HL-60 (cell line): ENCODE measurements around the gene MRPS25.

Experiments used
- DNase-seq, 2 experiments: peaks; one replicate each; pipeline ENCODE4 v3.0.0-alpha.2; 2010 to 2020; ENCODE audit warnings: low read depth in 1 of 2, low spot score in 1 of 2
- H3K27ac ChIP-seq: fragments of 250-450 bp; sonication (Bioruptor Pico); replicated peaks from 2 replicates; pipeline ENCODE4 v1.5.1; 2020; ENCODE audit warnings: mild to moderate bottlenecking, moderate library complexity
- H3K27me3 ChIP-seq: fragments of 250-450 bp; sonication (Bioruptor Pico); 2 replicates; pipeline ENCODE4 v1.5.1; 2021; ENCODE audit warnings: mild to moderate bottlenecking, moderate library complexity; ENCODE audit not compliant: insufficient read depth, poor library complexity, severe bottlenecking
- H3K4me3 ChIP-seq: replicated peaks from 2 replicates; pipeline ENCODE4 v1.5.1; 2011; ENCODE audit warnings: mild to moderate bottlenecking, control low read depth, low read length; ENCODE audit not compliant: insufficient read depth
- GABPA ChIP-seq: IDR thresholded peaks from 2 replicates; pipeline ENCODE4 v1.6.1; 2012; ENCODE audit warnings: low read depth
- POLR2AphosphoS5 ChIP-seq: IDR thresholded peaks from 2 replicates; pipeline ENCODE4 v1.6.1; 2012; ENCODE audit warnings: low read depth
- SPI1 ChIP-seq: IDR thresholded peaks from 2 replicates; pipeline ENCODE4 v1.6.1; 2012; ENCODE audit warnings: low read depth, mild to moderate bottlenecking, borderline replicate concordance
- TF ChIP-seq, protein P1 (sequence below): IDR thresholded peaks from one replicate; pipeline ENCODE4 v1.5.1; 2011; ENCODE audit warnings: low read length, control low read depth, inconsistent platforms; ENCODE audit not compliant: insufficient read depth
- TF ChIP-seq, protein P2 (sequence below): IDR thresholded peaks from 2 replicates; pipeline ENCODE4 v1.6.1; 2012; ENCODE audit warnings: low read depth; ENCODE audit not compliant: insufficient replicate concordance

MRPS25 gene

DNA sequence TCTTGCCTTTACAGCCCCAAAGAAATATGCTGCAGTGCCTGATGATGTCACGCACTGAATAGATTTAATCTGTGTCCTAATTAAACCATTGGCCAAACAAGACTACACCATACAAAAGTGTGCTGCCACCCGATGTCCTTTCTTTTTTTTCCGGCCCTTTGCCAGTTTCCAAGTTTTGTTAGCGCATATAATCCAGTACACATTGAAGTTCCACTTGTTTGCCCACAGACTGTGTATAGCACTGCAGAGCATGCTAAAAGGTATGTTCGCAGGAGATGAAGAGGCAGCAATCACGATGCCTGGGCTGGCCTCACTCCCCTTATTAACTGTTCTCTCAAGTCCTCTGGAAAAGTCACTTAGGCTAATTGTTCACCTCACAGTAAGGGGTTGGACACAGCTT lies 26.8 kb downstream of the MRPS25 start:
- TF ChIP-seq GABPA (no peak), SPI1 (no peak), POLR2AphosphoS5 (no peak)
- Histone ChIP-seq H3K27me3 (no peaks in the 10 kb centered on the region), H3K4me3 (no peak overlapping the region), H3K27ac (no peak overlapping the region)
- DNase-seq: no peak

DNA sequence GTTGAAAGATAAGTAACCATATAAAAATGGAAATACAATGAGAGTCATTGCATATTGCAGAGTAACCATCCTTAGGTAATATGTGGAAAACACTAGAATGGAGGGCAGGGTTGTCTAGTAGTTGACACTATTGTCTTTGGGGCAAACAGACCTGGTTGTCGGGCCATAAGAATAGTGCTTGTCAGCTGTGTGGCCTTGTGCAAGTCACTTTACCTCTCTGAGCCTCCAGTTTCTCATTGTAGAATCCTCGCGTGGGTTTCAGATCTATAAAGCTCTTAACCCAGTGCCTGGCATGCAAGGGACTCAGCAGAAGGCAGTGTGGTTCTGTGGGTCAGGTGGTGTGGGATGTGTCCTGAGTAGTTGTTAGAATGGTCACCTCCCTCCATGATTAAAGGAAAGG lies 32.0 kb downstream of the MRPS25 start:
- TF ChIP-seq GABPA (no peak), SPI1 (no peak), POLR2AphosphoS5 (no peak)
- TF ChIP-seq, protein P1, sequence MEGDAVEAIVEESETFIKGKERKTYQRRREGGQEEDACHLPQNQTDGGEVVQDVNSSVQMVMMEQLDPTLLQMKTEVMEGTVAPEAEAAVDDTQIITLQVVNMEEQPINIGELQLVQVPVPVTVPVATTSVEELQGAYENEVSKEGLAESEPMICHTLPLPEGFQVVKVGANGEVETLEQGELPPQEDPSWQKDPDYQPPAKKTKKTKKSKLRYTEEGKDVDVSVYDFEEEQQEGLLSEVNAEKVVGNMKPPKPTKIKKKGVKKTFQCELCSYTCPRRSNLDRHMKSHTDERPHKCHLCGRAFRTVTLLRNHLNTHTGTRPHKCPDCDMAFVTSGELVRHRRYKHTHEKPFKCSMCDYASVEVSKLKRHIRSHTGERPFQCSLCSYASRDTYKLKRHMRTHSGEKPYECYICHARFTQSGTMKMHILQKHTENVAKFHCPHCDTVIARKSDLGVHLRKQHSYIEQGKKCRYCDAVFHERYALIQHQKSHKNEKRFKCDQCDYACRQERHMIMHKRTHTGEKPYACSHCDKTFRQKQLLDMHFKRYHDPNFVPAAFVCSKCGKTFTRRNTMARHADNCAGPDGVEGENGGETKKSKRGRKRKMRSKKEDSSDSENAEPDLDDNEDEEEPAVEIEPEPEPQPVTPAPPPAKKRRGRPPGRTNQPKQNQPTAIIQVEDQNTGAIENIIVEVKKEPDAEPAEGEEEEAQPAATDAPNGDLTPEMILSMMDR: no peak
- TF ChIP-seq, protein P2, sequence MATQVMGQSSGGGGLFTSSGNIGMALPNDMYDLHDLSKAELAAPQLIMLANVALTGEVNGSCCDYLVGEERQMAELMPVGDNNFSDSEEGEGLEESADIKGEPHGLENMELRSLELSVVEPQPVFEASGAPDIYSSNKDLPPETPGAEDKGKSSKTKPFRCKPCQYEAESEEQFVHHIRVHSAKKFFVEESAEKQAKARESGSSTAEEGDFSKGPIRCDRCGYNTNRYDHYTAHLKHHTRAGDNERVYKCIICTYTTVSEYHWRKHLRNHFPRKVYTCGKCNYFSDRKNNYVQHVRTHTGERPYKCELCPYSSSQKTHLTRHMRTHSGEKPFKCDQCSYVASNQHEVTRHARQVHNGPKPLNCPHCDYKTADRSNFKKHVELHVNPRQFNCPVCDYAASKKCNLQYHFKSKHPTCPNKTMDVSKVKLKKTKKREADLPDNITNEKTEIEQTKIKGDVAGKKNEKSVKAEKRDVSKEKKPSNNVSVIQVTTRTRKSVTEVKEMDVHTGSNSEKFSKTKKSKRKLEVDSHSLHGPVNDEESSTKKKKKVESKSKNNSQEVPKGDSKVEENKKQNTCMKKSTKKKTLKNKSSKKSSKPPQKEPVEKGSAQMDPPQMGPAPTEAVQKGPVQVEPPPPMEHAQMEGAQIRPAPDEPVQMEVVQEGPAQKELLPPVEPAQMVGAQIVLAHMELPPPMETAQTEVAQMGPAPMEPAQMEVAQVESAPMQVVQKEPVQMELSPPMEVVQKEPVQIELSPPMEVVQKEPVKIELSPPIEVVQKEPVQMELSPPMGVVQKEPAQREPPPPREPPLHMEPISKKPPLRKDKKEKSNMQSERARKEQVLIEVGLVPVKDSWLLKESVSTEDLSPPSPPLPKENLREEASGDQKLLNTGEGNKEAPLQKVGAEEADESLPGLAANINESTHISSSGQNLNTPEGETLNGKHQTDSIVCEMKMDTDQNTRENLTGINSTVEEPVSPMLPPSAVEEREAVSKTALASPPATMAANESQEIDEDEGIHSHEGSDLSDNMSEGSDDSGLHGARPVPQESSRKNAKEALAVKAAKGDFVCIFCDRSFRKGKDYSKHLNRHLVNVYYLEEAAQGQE: no peak
- H3K27me3 ChIP-seq: no peaks in the 10 kb centered on the region
- no peak for DNase-seq

DNA sequence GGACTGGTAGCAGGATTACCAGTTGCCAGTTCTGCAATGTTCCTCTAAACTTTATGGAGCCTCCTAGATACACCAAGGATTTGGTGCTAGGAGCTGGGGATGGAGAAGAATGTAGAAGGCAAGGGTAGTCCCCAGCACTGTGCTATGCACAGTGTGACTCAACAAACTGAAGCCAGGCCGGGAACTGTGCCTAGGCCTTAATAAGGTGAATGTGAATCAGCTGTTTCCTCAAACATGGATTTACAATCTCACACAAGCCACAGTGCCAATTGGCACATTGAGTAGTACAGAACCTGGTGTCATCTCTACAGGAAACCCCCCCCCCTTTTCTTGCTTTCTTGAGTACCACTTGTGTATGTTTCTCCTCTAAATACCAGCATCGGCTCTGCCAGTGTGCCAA lies 32.5 kb downstream of the MRPS25 start:
- Histone ChIP-seq H3K27ac (no peak overlapping the region), H3K4me3 (no peak overlapping the region), H3K27me3 (no peaks in the 10 kb centered on the region)
- TF ChIP-seq GABPA: no peak
- no peak for TF ChIP-seq SPI1
- TF ChIP-seq POLR2AphosphoS5: peak; percentile 0; the same call in 1 of the 2 replicates
- TF ChIP-seq, protein P2: no peak
- TF ChIP-seq, protein P1: no peak
- DNase-seq: no peak

More for the DNA sequence above, 32.0 kb downstream of the MRPS25 start:
- Histone ChIP-seq H3K27ac (no peak overlapping the region), H3K4me3 (no peak overlapping the region)

DNA sequence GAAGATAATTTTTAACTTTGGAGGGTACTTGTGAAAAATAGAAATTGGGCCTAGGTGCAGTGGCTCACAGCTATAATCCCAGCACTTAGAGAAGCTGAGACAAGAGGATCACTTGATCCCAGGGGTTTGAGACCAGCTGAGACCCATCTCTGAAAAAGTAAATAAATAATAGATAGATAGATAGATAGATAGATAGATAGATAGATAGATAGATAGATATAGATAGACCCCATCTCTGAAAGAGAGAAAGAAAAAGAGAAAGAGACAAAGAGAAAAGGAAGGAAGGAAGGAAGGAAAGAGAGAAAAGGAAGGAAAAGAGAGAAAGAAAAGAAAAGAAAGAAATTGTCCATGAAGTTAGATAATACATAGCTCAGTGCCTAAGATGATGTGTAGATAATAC lies 35.5 kb downstream of the MRPS25 start:
- Histone ChIP-seq H3K4me3 (no peak overlapping the region), H3K27me3 (no peaks in the 10 kb centered on the region), H3K27ac (no peak overlapping the region)
- DNase-seq: no peak
- TF ChIP-seq, protein P1: no peak
- TF ChIP-seq, protein P2: no peak
- TF ChIP-seq GABPA: no peak
- no peak for TF ChIP-seq SPI1
- TF ChIP-seq POLR2AphosphoS5: no peak
